Measurements from ENCODE around the gene WNT5B. TPM values are rescaled to one million over a fixed set of nuclear protein-coding genes. Genes with fewer than 3 reads are reported as not detected.

The WNT5B gene
- total RNA-seq, 2 donors from 2014 or later = 1.5 to 3.0 TPM

- peak overlapping the region; percentile 9 to 46 for H3K27ac ChIP-seq
- H3K4me3 ChIP-seq = no peak overlapping the region
- peaks cover 0 to 7% of the 10 kb centered on the region in 2 donors for H3K9me3 ChIP-seq
- H3K36me3 ChIP-seq = no peaks in the 10 kb centered on the region
- H3K27me3 ChIP-seq = no peaks in the 10 kb centered on the region
- peaks cover 0 to 9% of the 10 kb centered on the region in 2 donors for H3K4me1 ChIP-seq
- DNase-seq (ENCODE audit: low spot score) = no peak
- TF ChIP-seq CTCF (IDR thresholded peaks at IDR 0.05) = no peak
These were observed 51.9 kb downstream of the WNT5B start for GRCh38 chr12:1680804-1681492.

GRCh38 chr12:1681493-1681807 is 52.4 kb downstream of the WNT5B start:
- Histone ChIP-seq H3K4me3 (no peak overlapping the region), H3K36me3 (no peaks in the 10 kb centered on the region)
- no peak for DNase-seq (ENCODE audit: low spot score)

GRCh38 chr12:1688086-1688710 is 59.2 kb downstream of the WNT5B start:
- DNase-seq (ENCODE audit: low spot score) = no peak
- Histone ChIP-seq H3K36me3 (no peaks in the 10 kb centered on the region), H3K27me3 (no peaks in the 10 kb centered on the region), H3K4me1 (peaks cover 0 to 13% of the 10 kb centered on the region in 2 donors), H3K4me3 (no peak overlapping the region), H3K9me3 (no peaks in the 10 kb centered on the region), H3K27ac (no peak overlapping the region)
- TF ChIP-seq CTCF (IDR thresholded peaks at IDR 0.05) = no peak

More at GRCh38 chr12:1681493-1681807, 52.4 kb downstream of the WNT5B start:
- H3K9me3 ChIP-seq = peaks cover 0 to 2% of the 10 kb centered on the region in 2 donors
- no peak for TF ChIP-seq CTCF (IDR thresholded peaks at IDR 0.05)
- H3K27ac ChIP-seq = peak overlapping the region in 1 of 2 donors; percentile 46
- H3K4me1 ChIP-seq = peaks cover 0 to 9% of the 10 kb centered on the region in 2 donors
- no peaks in the 10 kb centered on the region for H3K27me3 ChIP-seq

GRCh38 chr12:1690578-1691122 is 61.6 kb downstream of the WNT5B start, which contains the start of gene ADIPOR2:
Gene ADIPOR2 (plus strand): TSS chr12:1691070. CDS start chr12:1754344, 63,274 bp downstream.
- no peaks in the 10 kb centered on the region for H3K36me3 ChIP-seq
- no peak for TF ChIP-seq CTCF (IDR thresholded peaks at IDR 0.05)
- H3K4me1 ChIP-seq = peaks cover 0 to 13% of the 10 kb centered on the region in 2 donors
- H3K9me3 ChIP-seq = no peaks in the 10 kb centered on the region
- H3K4me3 ChIP-seq = peak within 1 kb of the TSS; percentile 82 to 98
- H3K27ac ChIP-seq = peak within 1 kb of the TSS; percentile 90 to 98
- H3K27me3 ChIP-seq = no peaks in the 10 kb centered on the region
- peak; percentile 96 for DNase-seq (ENCODE audit: low spot score)

GRCh38 chr12:1691123-1692007 is 62.3 kb downstream of the WNT5B start:
- H3K27me3 ChIP-seq = no peaks in the 10 kb centered on the region
- H3K4me3 ChIP-seq = peak overlapping the region; percentile 82 to 98
- H3K36me3 ChIP-seq = no peaks in the 10 kb centered on the region
- no peak for TF ChIP-seq CTCF (IDR thresholded peaks at IDR 0.05)
- peaks cover 0 to 13% of the 10 kb centered on the region in 2 donors for H3K4me1 ChIP-seq
- peak overlapping the region; percentile 90 to 98 for H3K27ac ChIP-seq
- no peak for DNase-seq (ENCODE audit: low spot score)
- no peaks in the 10 kb centered on the region for H3K9me3 ChIP-seq
